ENCODE measurements around the gene RAB33B.

- TF ChIP-seq EZH2 (IDR thresholded peaks at IDR 0.05): no peak
- TF ChIP-seq POLR2AphosphoS5 (IDR thresholded peaks at IDR 0.05; ENCODE audit: borderline replicate concordance, low read depth, low read length): no peak
- TF ChIP-seq FOXP2 (optimal IDR thresholded peaks at IDR 0.05; ENCODE audit: control extremely low read depth, extremely low read length, insufficient read depth): no peak
These were observed 34.5 kb downstream of the RAB33B start for GRCh38 chr4:139488442-139488841.

All from SK-N-MC (cell line).